HCT116 (cell line): ENCODE measurements around the gene KCTD15. TPM values are rescaled to one million over a fixed set of nuclear protein-coding genes. Genes with fewer than 3 reads are reported as not detected.

Experiments used
- ATAC-seq: fragments of 200-7000 bp; cut with Tn5 transposase; 2 replicates; pipeline ENCODE4 v1.9.1; 2020; ENCODE audit warnings: mild to moderate bottlenecking, moderate library complexity
- BruUV-seq: library from RNA; stranded (reverse); fragments of 400-500 nt; replicated peaks from 2 replicates; lab custom pipeline; 2021; lab: Mats Ljungman, UMichigan
- CTCF ChIA-PET: fragments of 300-600 bp; sonication (Branson Sonifier 250); formaldehyde crosslinking; loops from one replicate; lab custom pipeline; 2021; ENCODE audit warnings: antibody characterized with exemption; lab: Charles Lee
- POLR2A ChIA-PET: fragments of 300-600, 350-600 bp; sonication (Branson Sonifier 250); formaldehyde crosslinking; loops from one replicate; lab custom pipeline; 2021; ENCODE audit warnings: antibody characterized with exemption; lab: Charles Lee
- RAD21 ChIA-PET, 2 experiments: fragments of 300-600 bp; sonication (Branson Sonifier 250); formaldehyde crosslinking; loops; one replicate each; lab custom pipeline; 2023; ENCODE audit warnings: low total read pairs in 2 of 2; ENCODE audit not compliant: uncharacterized antibody in 2 of 2, unreplicated experiment in 2 of 2, low non-redundant PET in 1 of 2; lab: Charles Lee
- DNase-seq: peaks from one replicate; pipeline ENCODE4 v3.0.0-alpha.2; 2010; ENCODE audit warnings: low read depth, low spot score
- H2AFZ ChIP-seq: fragments of 200-600 bp; shearing (Covaris generic), sonication (generic); 2 replicates; pipeline ENCODE4 v1.6.1; 2017; ENCODE audit warnings: low read depth, mixed run types, mixed read lengths, antibody characterized with exemption, low read length; ENCODE audit not compliant: poor library complexity, severe bottlenecking
- H3K27ac ChIP-seq: 2 replicates; pipeline ENCODE4 v1.5.1; 2012; ENCODE audit warnings: low read depth, low read length
- H3K27me3 ChIP-seq: fragments of 200-600 bp; sonication (generic); 2 replicates; pipeline ENCODE4 v1.6.1; 2016; ENCODE audit warnings: mixed run types, low read length, mixed read lengths; ENCODE audit not compliant: insufficient read depth
- H3K36me3 ChIP-seq, 2 experiments: fragments of 200-500 bp in 1 of 2; fragments of 200-600 bp in 1 of 2; sonication (Bioruptor generic) in 1 of 2; sonication (generic) in 1 of 2; 2 replicates each; pipeline versions ENCODE4 v1.5.1 to v1.6.1; 2014 to 2016; ENCODE audit warnings: low read length in 2 of 2, inconsistent platforms in 1 of 2, mixed read lengths in 1 of 2, mixed run types in 1 of 2; ENCODE audit not compliant: insufficient read depth in 2 of 2, control insufficient read depth in 1 of 2
- H3K4me1 ChIP-seq, 2 experiments: fragments of 200-600 bp in 1 of 2; sonication (generic) in 1 of 2; 2 replicates each; pipeline versions ENCODE4 v1.5.1 to v1.6.1; 2012 to 2017; ENCODE audit warnings: low read length in 2 of 2, inconsistent platforms in 1 of 2, mild to moderate bottlenecking in 1 of 2, mixed read lengths in 1 of 2, mixed run types in 1 of 2, moderate library complexity in 1 of 2; ENCODE audit not compliant: insufficient read depth in 2 of 2, control insufficient read depth in 1 of 2
- H3K4me2 ChIP-seq: fragments of 200-600 bp; sonication (generic); 2 replicates; pipeline ENCODE4 v1.6.1; 2017; ENCODE audit warnings: mixed run types, low read length, mixed read lengths
- H3K4me3 ChIP-seq, 2 experiments: fragments of 200-600 bp in 1 of 2; sonication (generic) in 1 of 2; replicated peaks in 1 of 2; 2 replicates each; pipeline ENCODE4 v1.5.1; 2011 to 2016; ENCODE audit warnings: low read length in 2 of 2, control low read depth in 1 of 2, low read depth in 1 of 2, mild to moderate bottlenecking in 1 of 2, mixed read lengths in 1 of 2, mixed run types in 1 of 2
- H3K79me2 ChIP-seq: fragments of 200-600 bp; sonication (generic); 2 replicates; pipeline ENCODE4 v1.6.1; 2017; ENCODE audit warnings: mild to moderate bottlenecking, mixed run types, low read length, moderate library complexity, mixed read lengths; ENCODE audit not compliant: insufficient read depth
- H3K9ac ChIP-seq: fragments of 200-600 bp; sonication (generic); 2 replicates; pipeline ENCODE4 v1.6.1; 2016; ENCODE audit warnings: low read length, mixed read lengths
- H3K9me2 ChIP-seq: fragments of 200-600 bp; sonication (generic), shearing (Covaris generic); 2 replicates; pipeline ENCODE4 v1.6.1; 2017; ENCODE audit warnings: mixed run types, mild to moderate bottlenecking, moderate library complexity; ENCODE audit not compliant: insufficient read depth
- H3K9me3 ChIP-seq, 2 experiments: fragments of 200-500 bp in 1 of 2; fragments of 200-600 bp in 1 of 2; sonication (Bioruptor generic) in 1 of 2; sonication (generic) in 1 of 2; 2 replicates each; pipeline ENCODE4 v1.6.1; 2014 to 2017; ENCODE audit warnings: low read length in 2 of 2, mixed read lengths in 2 of 2, inconsistent platforms in 1 of 2, low read depth in 1 of 2, mild to moderate bottlenecking in 1 of 2, mixed run types in 1 of 2, moderate library complexity in 1 of 2; ENCODE audit not compliant: control insufficient read depth in 1 of 2, insufficient read depth in 1 of 2
- H4K20me1 ChIP-seq: fragments of 200-600 bp; sonication (generic), shearing (Covaris generic); 2 replicates; pipeline ENCODE4 v1.6.1; 2017; ENCODE audit warnings: mixed run types, mild to moderate bottlenecking, moderate library complexity; ENCODE audit not compliant: insufficient read depth
- CBX3 ChIP-seq: IDR thresholded peaks from 2 replicates; pipeline ENCODE4 v1.6.1; 2012; ENCODE audit warnings: low read depth
- CEBPB ChIP-seq: IDR thresholded peaks from 2 replicates; pipeline ENCODE4 v1.6.1; 2012; ENCODE audit warnings: low read depth
- EZH2phosphoT487 ChIP-seq: fragments of 200-600 bp; IDR thresholded peaks from 2 replicates; pipeline ENCODE4 v1.6.1; 2018; ENCODE audit warnings: antibody characterized with exemption, borderline replicate concordance
- POLR2AphosphoS5 ChIP-seq: IDR thresholded peaks from 2 replicates; pipeline ENCODE4 v1.6.1; 2011; ENCODE audit warnings: mild to moderate bottlenecking, low read depth, low read length, moderate library complexity
- intact Hi-C: fragments of 100-400 bp; cut with micrococcal nuclease; formaldehyde crosslinking; loops from 2 replicates; pipeline ENCODE4 v1.10.0; 2022
- total RNA-seq: library from RNA; stranded (reverse); gene quantifications from one replicate; pipeline ENCODE4 v1.2.1, GENCODE V29; 2021; ENCODE audit not compliant: unreplicated experiment
- TF ChIP-seq, protein P1 (sequence below): IDR thresholded peaks from 2 replicates; pipeline ENCODE4 v1.6.1; 2011; ENCODE audit warnings: mild to moderate bottlenecking, low read length, moderate library complexity; ENCODE audit not compliant: insufficient replicate concordance; ENCODE audit errors: extremely low read depth

The KCTD15 gene
- total RNA-seq, 1 experiment from 2014 or later = 29.2 TPM

GRCh38 chr19:33772102-33772857 lies 24.4 kb upstream of the KCTD15 start:
- no peaks in the 10 kb centered on the region for H4K20me1 ChIP-seq
- ChIA-PET POLR2A (no interaction called here), RAD21 (no interaction called here), CTCF (interaction anchor here (0.9 to 6.1 kb wide), 4 partner anchors 340 to 356 kb away, joined by 3 to 52 read pairs (median 36); no protein-coding TSS in a partner anchor)
- H3K4me3 ChIP-seq = no peak overlapping the region
- ATAC-seq = no peak
- H3K4me1 ChIP-seq = no peaks in the 10 kb centered on the region
- H3K36me3 ChIP-seq = no peaks in the 10 kb centered on the region
- H3K9ac ChIP-seq = no peak overlapping the region
- H3K79me2 ChIP-seq = no peaks in the 10 kb centered on the region
- H3K9me3 ChIP-seq = no peaks in the 10 kb centered on the region
- no peak overlapping the region for H3K27ac ChIP-seq
- BruUV-seq = no TSS peak
- DNase-seq = no peak
- peaks cover 18% of the 10 kb centered on the region for H3K27me3 ChIP-seq
- H3K9me2 ChIP-seq = no peaks in the 10 kb centered on the region
- intact Hi-C loops = loop anchor here (5.0 to 10.0 kb wide), 2 partner anchors 355 to 647 kb away; no protein-coding TSS in a partner anchor
- TF ChIP-seq, protein P1, sequence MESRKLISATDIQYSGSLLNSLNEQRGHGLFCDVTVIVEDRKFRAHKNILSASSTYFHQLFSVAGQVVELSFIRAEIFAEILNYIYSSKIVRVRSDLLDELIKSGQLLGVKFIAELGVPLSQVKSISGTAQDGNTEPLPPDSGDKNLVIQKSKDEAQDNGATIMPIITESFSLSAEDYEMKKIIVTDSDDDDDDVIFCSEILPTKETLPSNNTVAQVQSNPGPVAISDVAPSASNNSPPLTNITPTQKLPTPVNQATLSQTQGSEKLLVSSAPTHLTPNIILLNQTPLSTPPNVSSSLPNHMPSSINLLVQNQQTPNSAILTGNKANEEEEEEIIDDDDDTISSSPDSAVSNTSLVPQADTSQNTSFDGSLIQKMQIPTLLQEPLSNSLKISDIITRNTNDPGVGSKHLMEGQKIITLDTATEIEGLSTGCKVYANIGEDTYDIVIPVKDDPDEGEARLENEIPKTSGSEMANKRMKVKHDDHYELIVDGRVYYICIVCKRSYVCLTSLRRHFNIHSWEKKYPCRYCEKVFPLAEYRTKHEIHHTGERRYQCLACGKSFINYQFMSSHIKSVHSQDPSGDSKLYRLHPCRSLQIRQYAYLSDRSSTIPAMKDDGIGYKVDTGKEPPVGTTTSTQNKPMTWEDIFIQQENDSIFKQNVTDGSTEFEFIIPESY = no peak
- no peak for TF ChIP-seq POLR2AphosphoS5
- no peak for TF ChIP-seq EZH2phosphoT487
- H2AFZ ChIP-seq = no peak overlapping the region
- H3K4me2 ChIP-seq = no peak overlapping the region

DNA sequence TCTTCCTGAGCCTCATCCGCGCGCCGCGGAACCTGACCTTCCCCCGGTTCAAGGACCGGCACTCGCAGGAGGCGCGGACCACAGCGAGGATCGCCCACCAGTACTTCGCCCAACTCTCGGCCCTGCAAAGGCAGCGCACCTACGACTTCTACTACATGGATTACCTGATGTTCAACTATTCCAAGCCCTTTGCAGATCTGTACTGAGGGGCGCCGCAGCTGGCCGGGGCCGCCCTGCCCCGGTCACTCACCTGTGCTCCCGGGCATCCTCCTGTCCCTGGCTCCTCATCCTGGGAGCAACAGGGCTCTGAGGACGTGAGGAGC lies 23.9 kb upstream of the KCTD15 start:
- H3K9me3 ChIP-seq = no peaks in the 10 kb centered on the region
- TF ChIP-seq CBX3 (no peak), CEBPB (no peak), POLR2AphosphoS5 (no peak)
- H3K27me3 ChIP-seq = peaks cover 18% of the 10 kb centered on the region
- H3K27ac ChIP-seq = no peak overlapping the region
- no peak overlapping the region for H2AFZ ChIP-seq
- ChIA-PET CTCF (interaction anchor here (0.9 to 6.1 kb wide), 2 partner anchors 342 to 357 kb away, joined by 3 to 52 read pairs; no protein-coding TSS in a partner anchor), RAD21 (no interaction called here), POLR2A (no interaction called here)
- ATAC-seq (no peak), DNase-seq (no peak)
- no peaks in the 10 kb centered on the region for H3K79me2 ChIP-seq
- no peak overlapping the region for H3K4me2 ChIP-seq
- H3K4me1 ChIP-seq = no peaks in the 10 kb centered on the region
- no peak overlapping the region for H3K9ac ChIP-seq
- intact Hi-C loops = loop anchor here (5.0 to 10.0 kb wide), 2 partner anchors 356 to 648 kb away; no protein-coding TSS in a partner anchor
- no peak overlapping the region for H3K4me3 ChIP-seq
- BruUV-seq = no TSS peak
- H4K20me1 ChIP-seq = no peaks in the 10 kb centered on the region
- no peaks in the 10 kb centered on the region for H3K36me3 ChIP-seq
- no peaks in the 10 kb centered on the region for H3K9me2 ChIP-seq
